ENCODE measurements around the gene TMCO4.

GRCh38 chr1:19775831-19776230 lies 23.9 kb downstream of the TMCO4 start:
- TF ChIP-seq POLR2A (IDR thresholded peaks at IDR 0.05) (no peak), CTCF (IDR thresholded peaks at IDR 0.05) (no peak)
